Heart left ventricle (tissue), 13 donors: ENCODE data around the gene TNNI3.

Source experiments
- CTCF ChIP-seq, 12 donors: fragments of 200-600 bp; sonication (generic) in 4 of 12; IDR thresholded peaks; one replicate each; pipeline versions ENCODE4 v1.5.0 to v1.8.0; 2018 to 2022; ENCODE audit warnings: antibody characterized with exemption in 12 of 12, mild to moderate bottlenecking in 5 of 12
- POLR2A ChIP-seq, 2 donors: fragments of 450-650 bp; IDR thresholded peaks; one replicate each; pipeline ENCODE4 v1.6.1; 2017; ENCODE audit warnings: antibody characterized with exemption in 2 of 2, mild to moderate bottlenecking in 2 of 2, moderate library complexity in 2 of 2
- donor health status: ischemic (EF 13 %, LVEDD 7.1; RV severe dilation, severe dysfunction).
- donor health status: DM: no; HTN: yes; CAD: no.
- donor health status: DM: no; HTN: no; CAD: no.
- donor health status: ischemic (EF 25% LVEDD 6.9; RV normal size, moderate dysfunction).
- donor health status: ischemic (EF 25% LVEDD 5.7; RV mildly dilated, moderate dysfunction).
- donor health status: ischemic (EF 35%, LVEDD 5.7; RV mildly dilated, moderate dysfunction).
- donor health status: nonischemic (EF 11% LVEDD 7.7; RV severe dilation, severe dysfunction).
- donor health status: DM: yes; HTN: yes; CAD: no.
- donor health status: PGD.
- donor health status: ischemic (EF 29% LVEDD 5.4; RV normal size, mild dysfunction).
- donor health status: nonischemic (EF 23%, LVEDD 6.1; RV moderate dilation, normal function).

GRCh38 chr19:55115446-55116065 is 42.0 kb downstream of the TNNI3 start:
- no peak for TF ChIP-seq CTCF (IDR thresholded peaks at IDR 0.05)
- TF ChIP-seq POLR2A (IDR thresholded peaks at IDR 0.05): no peak
